Activated CD4-positive, alpha-beta T cell treated with anti-CD3 and anti-CD28 coated beads, Interleukin-2, Interleukin-4, amounts not matched to agents 100 ng/mL and 50 ng/mL, durations not matched to agents 16 hours and 8 hours (primary cell): ENCODE results near the gene GPR62.

Experiments
- DNase-seq: peaks from one replicate; pipeline ENCODE4 v3.0.0-alpha.2; 2020; ENCODE audit warnings: low spot score

Gene GPR62

DNA sequence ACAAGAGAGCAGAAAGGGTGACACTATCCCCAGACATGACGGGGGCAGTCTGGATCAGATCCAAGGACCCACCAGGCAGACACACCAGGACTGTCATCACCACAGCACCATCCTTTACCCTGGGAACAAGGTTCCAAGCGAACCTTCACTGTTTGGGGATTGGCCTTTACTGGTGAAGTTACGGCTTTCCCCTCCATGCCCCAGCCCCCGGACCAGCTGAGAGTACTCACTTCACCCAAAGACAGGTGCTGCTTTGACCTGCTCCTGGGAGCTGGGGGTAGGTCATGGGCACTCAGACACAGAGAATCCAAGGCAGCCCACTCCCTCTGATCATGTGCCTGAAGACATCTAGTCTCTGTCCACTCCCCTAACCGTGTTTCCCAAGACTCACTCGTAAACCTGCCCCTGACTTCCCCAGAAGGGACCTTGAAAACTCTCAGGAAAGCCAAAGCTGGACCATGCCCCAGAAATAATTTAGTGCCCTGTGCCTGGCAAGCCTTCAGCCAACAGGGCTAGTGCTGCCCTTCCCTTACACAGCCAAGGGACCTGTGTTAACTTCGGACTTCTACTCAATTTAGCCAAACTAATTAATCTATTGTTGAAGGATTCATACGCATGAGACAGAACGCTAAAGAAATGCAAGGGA, 16.3 kb upstream of the GPR62 start:
- DNase-seq: no peak

DNA sequence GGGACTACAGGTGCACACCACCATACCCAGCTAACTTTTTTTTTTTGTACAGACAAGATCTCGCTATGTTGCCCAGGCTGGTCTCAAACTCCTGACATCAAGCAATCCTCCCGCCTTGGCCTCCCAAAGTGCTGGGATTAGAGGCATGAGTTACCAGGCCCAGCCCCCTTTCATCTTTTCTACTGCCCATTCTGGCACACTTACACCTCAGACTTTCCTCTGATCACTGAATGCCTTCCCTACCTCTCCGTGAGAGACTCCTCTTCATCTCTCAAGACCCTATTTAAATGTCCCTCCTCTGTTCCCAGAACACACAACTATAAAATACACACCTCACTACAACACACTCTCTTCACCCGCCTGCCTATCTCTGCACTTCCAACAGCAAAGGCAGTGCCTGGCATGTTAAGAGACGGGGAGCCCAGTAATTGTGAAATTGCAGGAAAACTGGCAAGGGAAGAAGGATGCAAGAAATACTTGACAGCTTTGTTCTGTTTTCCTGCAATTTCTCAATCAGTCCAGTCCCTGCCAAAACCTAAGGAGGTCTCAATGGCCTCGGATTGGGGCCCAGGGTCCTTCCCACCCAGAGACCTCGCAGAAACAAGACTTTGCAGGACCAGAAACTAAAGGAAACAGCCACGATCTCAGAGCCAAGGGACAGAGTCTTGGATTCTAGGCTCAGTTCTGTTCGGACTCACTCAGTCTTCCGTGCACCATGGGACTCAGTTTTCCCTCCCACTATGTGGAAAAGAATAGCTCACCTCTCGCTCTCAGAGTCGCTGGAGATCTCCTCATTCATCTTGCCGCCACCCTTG, 14.3 kb upstream of the GPR62 start:
- DNase-seq: no peak

DNA sequence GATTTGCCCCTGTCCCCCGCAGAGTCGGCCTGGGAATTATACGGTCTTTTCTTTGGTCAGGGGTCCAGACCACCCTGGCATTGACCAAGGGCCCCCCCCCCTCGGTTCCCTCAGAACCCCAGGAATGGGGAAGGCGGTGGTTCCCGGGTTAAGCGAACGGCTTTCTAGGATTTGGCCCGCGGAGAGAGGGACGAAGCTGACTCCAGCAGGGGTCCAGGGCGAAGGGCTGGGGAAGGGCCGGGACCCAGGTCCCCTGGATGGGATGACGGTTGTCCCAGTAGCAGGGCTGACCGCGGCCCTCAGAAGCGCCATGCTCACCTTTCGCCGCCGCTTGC, 13.8 kb upstream of the GPR62 start:
- no peak for DNase-seq

DNA sequence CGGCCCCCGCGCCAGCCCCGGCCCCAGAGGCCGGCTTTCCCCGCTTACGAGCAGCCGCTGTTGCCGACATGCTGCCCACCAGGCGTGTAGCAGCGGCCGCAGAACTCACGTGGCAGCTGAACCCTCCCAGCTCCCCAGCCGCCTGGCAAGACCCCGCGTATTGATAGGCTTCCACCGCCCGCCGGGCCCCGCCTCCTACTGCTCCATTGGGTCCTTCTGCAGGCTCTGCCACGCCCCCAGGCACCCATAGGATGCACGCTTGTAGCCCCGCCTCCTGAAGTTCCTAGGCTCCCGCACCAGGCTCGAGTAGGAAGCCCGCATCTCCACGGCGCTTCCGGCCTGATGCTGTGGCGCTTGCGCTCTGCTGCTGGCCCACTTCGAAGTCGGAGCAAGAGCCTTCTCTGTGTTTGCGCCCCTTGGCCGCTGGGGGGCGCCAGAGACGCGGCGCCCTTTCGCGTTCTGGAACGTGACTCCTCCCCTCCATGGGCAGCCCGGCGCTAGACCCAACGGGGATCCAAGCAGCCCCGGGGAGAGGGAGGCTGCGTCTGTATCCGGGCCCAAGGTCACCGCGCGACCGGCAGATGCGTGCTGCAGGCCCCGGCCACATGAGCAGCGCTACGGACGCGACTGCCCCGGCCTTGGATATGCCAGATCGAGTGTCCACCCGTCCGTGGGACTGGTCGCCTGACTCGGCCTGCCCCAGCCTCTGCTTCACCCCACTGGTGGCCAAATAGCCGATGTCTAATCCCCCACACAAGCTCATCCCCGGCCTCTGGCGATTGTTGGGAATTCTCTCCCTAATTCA, 13.2 kb upstream of the GPR62 start, which contains the start of the genes PARP3 and RRP9:
Gene PARP3, plus strand, starts transcription at position 566 of the 805 bp plus-strand sequence. CDS start 993 bp downstream, outside the sequence.
Gene RRP9, minus strand, starts transcription at position 107 of the 805 bp plus-strand sequence. Its CDS starts 37 bp downstream, at position 70.
- peak; percentile 100 for DNase-seq

DNA sequence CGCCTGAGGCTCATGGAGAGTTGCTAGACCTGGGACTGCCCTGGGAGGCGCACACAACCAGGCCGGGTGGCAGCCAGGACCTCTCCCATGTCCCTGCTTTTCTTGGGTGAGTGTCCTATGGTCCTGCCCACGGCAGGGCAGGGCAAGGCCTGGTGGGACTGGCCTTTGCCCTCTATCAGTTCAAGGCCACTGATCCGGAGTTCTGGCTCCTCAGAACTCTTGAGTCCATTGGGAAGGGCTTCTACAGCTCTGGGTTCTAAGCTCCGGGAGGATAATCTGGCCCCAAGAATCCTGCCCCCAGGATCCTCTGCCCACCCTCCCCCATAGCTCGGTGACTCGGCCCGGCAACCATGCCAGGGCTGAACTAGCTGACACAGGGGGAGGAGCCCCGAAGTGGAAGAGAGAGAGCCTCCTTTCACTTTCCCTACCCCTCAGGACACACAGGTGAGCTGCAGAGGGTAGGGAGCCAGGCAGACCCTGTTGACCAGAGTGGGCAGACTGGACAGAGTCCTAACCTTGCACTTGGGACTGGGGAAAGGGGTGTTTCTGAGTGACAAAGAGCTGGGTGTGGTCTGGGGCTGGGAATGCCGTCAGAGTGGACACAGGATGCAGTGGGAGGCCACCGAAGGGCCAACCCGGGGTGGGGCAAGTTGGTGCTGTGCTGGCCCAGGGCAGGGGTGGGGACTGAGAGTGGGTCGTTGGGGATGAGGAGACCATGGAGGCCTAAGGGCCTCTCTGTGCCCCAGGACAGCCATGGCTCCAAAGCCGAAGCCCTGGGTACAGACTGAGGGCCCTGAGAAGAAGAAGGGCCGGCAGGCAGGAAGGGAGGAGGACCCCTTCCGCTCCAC, 12.4 kb upstream of the GPR62 start:
- DNase-seq: peak; percentile 59

DNA sequence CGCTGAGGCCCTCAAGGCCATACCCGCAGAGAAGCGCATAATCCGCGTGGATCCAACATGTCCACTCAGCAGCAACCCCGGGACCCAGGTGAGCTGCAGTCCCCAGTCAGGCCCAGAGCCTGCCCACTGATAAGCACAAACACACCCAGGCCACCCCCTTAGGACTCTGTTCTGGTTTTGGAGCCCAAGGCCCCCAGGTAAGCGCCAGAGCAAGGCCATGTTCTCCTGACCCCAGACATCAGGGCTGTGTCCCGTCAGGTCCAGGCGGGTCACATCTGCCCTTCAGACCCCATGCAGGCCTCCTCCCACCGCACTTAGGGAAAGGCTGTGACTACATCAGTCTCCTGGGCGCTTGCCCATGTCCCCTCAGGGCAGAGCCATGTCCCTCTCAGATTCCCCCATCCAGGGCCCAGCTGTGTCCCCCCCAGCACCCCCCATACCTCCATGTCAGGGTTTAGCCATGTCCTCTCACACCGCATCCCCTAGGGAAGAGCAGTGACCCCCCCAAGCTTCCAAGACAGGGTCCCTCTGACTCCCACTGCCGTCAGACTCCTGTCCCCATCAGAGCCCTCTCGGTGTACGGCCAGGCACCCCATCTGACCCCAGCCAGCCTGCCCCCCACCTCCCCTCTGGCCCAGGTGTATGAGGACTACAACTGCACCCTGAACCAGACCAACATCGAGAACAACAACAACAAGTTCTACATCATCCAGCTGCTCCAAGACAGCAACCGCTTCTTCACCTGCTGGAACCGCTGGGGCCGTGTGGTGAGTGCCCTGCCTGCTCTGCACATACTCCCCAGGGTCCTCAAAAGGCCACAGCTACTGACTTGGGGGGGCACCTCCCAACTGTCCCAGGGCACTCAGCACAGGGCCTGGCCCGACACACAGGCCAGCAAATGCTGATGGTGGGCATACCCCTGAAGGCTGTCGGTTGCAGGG, 11.5 kb upstream of the GPR62 start:
- no peak for DNase-seq

DNA sequence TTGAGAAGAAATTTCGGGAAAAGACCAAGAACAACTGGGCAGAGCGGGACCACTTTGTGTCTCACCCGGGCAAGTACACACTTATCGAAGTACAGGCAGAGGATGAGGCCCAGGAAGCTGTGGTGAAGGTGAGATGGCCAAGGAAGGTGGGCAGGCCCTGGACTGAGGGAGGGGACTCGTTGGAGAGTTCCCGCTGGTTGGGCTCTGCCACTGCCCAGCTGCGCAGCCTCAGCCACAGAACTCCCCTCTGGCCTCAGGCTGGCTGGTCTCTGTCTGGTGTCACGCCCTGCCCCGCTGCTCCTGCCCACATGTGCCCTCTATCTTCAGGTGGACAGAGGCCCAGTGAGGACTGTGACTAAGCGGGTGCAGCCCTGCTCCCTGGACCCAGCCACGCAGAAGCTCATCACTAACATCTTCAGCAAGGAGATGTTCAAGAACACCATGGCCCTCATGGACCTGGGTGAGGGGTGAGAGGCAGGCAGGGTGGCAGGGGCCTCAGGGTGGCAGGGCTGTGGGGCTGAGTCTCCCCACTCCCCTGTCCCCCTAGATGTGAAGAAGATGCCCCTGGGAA, 10.6 kb upstream of the GPR62 start:
- DNase-seq: no peak

DNA sequence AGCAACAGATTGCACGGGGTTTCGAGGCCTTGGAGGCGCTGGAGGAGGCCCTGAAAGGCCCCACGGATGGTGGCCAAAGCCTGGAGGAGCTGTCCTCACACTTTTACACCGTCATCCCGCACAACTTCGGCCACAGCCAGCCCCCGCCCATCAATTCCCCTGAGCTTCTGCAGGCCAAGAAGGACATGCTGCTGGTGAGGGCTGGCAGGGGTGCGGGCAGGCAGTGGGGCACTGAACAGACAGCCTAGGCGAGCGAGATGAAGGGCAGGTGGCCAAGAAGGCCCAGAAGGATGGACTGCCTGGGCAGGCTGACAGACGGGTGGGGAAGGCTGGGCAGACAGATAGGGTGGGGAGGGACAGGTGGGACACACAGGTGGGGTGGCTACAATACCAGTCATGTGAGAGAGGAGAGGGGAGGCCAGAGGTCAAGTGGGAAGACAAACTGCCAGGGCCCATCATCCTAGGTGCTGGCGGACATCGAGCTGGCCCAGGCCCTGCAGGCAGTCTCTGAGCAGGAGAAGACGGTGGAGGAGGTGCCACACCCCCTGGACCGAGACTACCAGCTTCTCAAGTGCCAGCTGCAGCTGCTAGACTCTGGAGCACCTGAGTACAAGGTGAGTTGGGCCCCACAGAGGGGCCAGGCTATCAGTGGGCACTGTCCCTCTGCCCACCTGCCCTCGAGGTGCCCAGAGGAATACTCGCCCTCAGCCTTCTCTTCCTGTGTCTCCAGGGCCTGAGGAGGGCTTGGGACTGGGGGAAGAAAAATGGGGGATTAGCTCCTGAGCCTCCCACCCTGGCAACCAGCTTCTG, 9.9 kb upstream of the GPR62 start:
- no peak for DNase-seq

DNA sequence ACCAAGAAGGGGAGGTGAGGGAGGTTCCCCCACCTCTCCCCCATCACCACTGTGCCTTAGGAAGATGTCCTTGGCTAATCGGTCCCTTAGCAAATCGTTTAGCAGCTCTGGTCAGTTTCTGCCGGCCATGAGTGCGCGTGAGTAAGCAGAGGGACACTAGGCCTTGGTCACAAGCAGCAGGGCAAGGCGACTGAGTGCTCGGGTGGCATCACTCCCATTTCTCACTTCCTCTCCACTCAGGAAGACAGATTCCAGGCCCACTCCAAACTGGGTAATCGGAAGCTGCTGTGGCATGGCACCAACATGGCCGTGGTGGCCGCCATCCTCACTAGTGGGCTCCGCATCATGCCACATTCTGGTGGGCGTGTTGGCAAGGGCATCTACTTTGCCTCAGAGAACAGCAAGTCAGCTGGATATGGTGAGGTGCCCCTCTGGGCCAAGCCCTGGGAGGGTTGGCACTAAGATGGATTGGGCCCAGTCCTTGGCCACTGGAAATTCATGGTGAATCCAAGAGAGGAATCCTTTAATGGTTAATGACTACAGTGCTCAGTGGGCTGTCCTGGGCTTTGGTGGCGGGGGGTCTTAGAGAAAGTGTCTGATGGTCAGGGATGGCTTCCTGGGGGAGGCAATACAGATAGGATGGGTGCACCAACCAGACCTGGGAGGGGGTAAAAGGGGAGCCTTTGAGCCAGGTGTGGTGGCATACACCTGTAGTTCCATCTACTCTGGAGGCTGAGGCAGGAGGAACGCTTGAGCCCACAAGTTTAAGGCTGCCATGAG, 9.1 kb upstream of the GPR62 start:
- no peak for DNase-seq

DNA sequence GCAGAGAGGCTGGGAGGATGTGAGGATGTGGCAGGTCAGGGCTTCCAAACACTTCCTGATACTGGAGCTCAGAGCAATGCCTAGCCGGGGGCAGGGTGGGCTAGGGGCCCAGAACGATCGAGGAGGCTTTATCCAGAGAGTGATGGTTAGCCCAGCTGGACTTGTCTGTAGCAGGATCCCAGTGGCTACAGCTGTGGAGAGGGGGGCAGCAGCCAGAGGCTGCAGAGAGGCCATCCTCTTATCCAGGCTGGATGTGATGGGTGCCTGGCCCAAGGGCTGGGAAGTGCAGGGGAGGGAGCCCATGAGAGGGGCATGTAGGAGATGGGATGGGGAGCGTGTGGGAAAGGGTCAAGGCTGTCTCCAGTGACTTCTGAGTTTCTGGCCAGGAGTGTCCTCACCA, 8.4 kb upstream of the GPR62 start:
- DNase-seq: no peak

DNA sequence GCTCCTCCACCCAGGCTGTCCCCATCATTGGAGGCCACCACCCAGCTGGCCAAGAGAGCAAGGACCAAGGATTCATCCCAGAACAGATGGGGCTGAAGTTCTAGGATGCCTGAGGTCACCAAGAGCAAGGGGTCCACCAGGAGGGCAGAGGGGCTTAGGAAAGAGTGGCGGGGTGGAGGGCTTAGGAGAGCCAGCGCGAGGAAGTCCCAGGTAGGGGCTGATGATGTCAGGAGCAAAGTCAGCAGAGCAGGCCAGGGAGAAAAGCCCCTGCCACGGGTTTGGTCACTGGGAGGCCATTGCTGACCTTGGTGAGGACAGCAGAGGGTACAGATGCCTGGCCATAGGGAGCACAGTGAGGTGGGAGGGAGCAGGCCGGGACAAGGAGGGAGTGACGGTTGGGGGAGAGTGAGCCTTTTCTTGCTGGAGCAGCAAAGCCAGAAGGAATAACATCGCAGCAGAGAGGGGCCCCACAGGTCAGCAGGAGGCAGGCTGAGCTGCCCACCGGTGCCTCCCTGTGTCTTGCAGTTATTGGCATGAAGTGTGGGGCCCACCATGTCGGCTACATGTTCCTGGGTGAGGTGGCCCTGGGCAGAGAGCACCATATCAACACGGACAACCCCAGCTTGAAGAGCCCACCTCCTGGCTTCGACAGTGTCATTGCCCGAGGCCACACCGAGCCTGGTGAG, 7.8 kb upstream of the GPR62 start:
- no peak for DNase-seq

DNA sequence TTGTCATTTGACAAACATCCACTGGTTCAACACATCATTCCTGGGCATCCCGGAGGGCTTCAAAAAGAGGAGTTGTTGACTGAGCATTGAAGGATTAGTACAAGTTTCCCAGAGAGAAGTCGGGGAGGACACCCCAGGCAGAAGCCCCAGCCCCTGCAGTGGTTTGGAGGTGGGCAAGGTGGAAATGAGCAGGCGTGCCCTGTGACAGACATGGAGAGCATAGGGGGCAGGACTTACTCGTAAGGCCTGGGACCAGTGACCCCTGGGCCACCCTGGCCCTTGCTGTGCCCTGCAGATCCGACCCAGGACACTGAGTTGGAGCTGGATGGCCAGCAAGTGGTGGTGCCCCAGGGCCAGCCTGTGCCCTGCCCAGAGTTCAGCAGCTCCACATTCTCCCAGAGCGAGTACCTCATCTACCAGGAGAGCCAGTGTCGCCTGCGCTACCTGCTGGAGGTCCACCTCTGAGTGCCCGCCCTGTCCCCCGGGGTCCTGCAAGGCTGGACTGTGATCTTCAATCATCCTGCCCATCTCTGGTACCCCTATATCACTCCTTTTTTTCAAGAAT, 7.1 kb upstream of the GPR62 start:
- DNase-seq: no peak

DNA sequence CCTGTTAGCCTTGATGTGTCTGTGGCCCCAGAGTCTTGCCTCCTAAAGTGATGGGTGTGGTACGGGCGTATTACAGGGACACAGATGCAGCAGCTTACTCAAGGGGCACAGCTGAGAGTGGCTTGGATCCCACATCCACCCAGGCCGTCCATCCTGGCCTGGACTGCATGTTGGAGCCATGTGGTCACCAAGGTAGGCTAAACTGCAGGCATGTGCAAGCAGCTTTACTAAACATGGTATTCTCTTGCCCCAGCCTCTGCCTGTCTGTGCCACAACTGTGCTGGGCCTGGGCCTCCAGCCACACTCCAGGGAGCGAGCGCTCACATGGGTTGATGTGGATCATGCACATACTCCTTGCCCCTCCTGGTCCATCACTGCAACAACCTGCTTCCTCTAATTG, 6.1 kb upstream of the GPR62 start:
- DNase-seq: no peak

DNA sequence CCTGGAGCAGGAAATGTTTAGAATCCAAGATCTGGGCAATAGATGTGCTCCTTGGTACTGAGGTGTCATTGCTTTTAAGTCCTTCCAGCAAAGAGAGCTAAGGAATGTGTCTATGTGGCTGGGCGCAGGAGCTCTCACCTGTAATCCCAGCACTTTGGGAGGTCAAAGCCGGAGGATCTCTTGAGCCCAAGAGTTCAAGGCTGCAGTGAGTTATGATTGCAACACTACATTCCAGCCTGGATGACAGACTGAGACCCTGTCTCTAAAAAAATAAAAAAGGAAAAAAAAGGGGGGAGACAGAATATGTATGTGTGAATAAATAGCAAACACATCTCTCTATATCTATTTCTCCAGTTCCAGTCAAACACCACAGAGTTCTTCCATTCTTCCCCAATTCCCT, 4.3 kb upstream of the GPR62 start:
- DNase-seq: no peak

DNA sequence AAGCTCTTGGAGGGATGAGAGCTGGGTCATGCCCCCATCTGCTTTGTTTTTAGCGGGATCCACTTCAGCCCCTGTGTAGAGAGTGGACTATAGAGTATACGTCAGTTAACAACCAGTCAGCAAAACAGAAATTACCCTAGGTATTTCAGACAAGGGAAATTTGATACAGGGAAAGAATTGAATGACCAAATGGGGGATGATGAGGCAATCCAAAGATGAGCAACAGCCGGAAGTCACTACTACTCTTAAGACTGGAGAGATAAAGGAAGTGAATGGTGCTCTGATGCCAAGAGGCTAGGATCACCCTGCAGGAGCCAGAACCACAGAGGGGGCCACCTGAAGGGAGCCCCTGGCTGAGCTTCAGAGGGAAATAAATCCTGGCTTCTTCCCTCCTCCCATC, 1.7 kb upstream of the GPR62 start:
- no peak for DNase-seq

DNA sequence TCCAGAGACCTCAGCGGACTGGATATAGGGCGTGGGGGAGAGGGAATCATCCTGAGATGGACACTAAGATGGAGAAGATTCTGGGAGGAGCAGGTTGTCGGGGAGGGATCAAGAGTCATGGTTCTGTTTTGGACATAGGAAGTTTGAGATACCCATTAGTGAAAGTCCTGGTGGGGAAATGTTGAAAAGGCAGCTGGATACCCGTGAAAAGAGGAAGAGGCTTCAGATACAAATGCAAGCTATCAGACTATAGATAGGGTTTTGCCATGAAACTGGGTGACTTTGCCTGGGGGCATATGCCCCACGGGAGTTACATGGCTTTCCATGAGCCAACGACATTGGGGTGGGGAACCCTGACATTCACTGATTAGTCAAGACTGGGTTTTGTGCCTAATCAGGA, 1.1 kb upstream of the GPR62 start:
- no peak for DNase-seq

DNA sequence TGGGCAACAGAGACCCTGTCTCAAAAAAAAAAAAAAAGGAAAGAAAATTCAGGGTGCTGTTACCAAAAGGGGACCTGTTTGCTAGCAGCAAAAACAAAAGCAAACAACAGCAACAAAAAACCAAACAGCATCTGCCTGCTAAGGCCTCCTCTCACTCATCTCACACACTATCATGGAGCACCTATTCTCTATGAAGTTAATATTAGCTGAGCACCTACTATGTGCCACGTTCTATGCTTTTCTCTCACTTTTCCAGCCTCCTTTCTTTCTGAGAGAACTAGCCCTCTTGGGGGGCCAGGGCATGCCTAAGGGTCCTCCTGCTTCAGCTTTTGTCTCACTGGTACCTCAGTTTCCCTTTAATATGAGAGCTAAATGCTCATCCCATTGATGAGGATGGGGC, 468 bp upstream of the GPR62 start:
- no peak for DNase-seq
